Activated T-helper 9 cell treated with anti-CD3 and anti-CD28 coated beads, Interleukin-2, amount 50 U/mL, for 16 hours (primary cell): ENCODE data around the gene TRIM46.
"Not testable (repeated sequence)": the region's sequence is repeated elsewhere in the genome, so short reads cannot be mapped to it uniquely, and the experiment has no call there.

ENCODE experiments used
- DNase-seq: peaks from one replicate; pipeline ENCODE4 v3.0.0-alpha.2; 2020; ENCODE audit warnings: low read depth

Gene TRIM46

GRCh38 chr1:155206891-155207805 lies 33.5 kb downstream of the TRIM46 start:
- peak; percentile 81 for DNase-seq

DNA sequence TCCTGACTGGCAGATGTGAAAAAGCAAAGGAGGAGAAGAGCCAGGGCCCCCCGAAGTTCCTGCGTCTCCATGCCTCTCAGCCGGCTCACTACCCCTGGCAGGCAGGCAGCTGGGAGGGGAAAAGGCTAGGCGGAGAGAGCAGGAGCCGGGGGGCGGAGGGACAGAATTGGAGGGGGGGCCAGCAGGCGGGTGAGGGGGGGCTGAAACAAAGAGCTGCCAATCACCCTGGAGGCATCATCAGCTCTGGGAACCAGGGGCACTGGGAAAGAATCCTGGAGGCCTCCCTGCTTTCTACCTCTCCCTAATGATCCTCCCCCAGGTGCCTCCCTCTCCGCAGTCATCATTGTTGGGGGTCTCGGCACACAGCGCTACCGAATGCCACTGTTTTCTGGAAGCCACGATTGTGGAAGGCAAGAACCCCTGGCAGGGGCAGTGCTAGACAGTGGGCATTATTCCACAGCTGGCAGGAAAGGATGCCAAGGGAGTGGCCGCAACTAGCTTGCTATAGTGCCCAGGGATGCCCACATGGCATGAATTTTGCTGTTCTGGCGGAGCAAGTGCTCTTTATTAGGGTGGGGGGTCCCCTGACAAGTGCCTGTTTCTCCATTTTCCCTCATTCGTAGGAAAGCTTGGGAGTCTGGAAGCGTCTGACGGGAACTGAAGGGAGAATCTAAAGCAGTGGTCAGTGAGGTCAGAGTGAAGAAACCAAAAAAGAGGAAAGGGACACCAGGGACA lies 34.3 kb downstream of the TRIM46 start, which contains the start of gene THBS3:
Gene THBS3, minus strand, starts transcription at position 92 of the 735 bp plus-strand sequence. Its CDS starts 21 bp downstream, at position 71.
- no peak for DNase-seq

- peak; percentile 87 for DNase-seq
These were observed 35.1 kb downstream of the TRIM46 start, which contains the start of gene MTX1 for GRCh38 chr1:155208541-155209311. Gene MTX1 (plus strand): TSS chr1:155208695. CDS start chr1:155208805, 110 bp downstream.

GRCh38 chr1:155209312-155209721 lies 35.7 kb downstream of the TRIM46 start:
- DNase-seq: no peak

DNA sequence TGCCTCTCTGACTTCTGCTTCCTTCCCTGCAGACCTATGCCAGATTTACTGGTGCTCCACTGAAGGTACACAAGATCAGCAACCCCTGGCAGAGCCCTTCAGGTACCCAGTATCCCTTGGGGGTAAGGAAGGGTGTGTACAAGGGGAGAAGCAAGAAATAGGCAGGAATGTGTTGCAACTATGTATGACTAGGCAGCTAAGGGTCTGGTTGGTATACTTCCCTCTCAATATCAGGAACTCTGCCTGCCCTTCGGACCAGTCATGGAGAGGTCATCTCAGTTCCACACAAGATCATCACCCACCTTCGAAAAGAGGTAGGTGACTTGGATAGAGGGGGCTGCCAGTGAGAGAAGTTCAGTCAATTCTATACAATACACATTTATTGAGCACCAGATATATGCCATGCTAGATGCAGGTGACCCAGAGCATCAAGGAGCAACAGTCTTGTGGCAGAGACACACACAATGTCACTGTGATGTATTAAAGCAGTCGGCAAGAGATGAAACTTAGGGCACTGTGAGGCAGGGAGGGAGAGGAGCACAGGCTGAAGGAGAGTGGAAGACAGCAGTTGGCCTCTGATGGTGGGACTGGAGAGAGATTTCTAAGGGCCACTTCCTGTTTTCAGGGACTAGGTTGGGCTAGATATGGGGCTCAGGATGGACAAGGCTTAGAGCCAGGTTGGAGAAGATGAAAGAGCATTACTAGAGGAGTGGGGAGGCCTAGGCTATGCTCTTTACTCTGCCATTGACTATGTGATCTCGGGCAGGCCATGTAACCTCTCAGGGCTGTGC lies 36.9 kb downstream of the TRIM46 start:
- no peak for DNase-seq

DNA sequence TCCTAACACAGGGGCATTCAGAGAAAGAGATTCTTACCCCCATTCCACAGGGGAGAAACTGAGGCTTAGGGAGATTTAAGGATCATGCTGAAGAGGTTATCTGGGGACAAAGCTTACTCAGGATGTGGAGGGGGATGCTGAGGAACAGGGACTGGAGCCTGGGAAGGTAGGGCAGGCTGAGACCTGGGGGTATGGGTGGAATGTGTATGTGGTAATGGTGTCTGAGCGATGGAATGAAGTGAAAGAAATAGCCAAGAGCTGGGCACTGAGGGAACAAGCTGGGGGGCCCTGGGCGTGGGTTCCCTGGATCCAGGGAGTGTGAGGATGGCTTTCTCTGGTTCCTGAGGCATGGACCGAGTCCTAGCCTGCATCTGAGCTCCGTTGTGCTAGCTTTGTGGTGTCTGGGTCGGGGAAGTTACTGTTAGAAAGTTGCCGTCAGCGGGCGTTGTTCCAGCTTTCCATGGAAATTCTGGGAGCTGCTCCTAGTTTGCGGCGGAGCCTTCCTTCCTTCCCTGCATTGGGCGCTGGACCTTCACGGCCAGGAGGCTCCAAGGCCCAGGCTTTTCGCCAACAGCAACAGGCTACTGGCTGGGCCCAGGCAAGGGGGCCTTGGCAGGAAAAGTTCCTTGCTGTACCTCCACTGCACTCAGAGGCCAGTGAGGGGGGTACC lies 37.9 kb downstream of the TRIM46 start:
- DNase-seq: not testable (repeated sequence)

DNA sequence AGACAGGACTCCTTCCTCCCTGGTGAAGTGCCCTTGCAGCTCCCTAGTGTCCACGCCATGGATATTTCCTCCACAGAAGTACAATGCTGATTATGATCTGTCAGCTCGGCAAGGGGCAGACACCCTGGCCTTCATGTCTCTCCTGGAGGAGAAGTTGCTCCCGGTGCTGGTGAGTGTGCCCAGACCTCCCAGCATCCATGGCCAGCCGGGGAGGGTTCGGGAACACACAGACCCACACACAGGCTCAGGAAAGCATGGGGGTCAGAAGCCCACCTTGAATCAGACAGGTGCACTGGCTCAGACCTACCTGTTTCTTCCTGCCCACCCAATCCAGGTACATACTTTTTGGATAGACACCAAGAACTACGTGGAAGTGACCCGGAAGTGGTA lies 38.4 kb downstream of the TRIM46 start:
- not testable (repeated sequence) for DNase-seq

DNA sequence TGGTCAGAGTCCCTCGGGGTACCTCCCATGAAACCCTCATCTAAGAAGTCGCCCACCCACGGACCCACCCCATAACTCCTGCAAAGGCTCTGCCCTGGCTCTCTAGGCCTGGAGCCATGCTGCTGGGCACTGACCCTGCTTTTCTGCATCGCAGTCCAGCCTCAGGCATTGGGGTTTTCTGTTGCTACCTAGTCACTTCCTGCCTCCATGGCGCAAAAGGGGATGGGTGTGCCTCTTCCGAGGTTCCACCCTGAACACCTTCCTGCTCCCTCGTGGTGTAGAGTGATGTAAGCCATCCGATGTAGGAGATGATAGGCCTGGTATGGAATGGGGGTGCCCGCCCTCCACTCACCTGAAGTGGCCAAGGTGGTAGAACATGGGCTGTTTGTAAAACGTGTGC lies 41.1 kb downstream of the TRIM46 start:
- DNase-seq: not testable (repeated sequence)

DNA sequence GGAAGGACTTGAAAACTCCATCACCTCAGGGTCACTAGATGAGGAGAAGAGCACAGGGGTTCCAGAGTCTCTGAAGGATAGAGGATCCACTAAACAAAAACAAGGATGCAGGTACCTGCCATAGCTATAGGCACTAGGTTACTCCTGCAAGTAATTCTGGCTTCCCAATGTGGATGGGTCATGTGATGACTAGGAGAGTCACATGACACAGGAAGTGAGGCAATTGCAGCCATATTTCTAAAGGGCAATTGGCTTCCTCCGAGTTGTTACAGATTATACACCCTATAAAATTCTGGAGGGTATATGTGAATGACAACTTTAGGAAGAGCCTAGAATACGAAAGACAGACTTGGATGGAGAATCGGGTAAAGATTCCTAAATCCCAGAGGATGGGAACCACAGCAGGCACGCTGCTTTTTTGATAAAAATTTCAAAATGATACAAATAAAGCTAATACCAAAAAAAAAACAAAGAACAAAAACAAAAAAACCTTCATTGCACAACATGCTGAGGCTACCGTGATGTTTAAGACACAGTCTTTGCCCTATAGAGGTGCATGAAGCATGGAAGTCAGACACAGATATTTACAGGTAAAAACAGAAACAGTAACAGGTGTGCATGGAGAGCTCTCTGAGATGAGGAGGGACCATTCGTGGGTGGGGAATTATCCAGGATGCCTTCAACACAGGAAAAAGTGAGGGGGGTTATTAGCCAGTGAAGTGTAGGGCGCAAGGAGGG lies 45.4 kb downstream of the TRIM46 start:
- no peak for DNase-seq

GRCh38 chr1:155219592-155220031 lies 46.0 kb downstream of the TRIM46 start:
- no peak for DNase-seq

DNA sequence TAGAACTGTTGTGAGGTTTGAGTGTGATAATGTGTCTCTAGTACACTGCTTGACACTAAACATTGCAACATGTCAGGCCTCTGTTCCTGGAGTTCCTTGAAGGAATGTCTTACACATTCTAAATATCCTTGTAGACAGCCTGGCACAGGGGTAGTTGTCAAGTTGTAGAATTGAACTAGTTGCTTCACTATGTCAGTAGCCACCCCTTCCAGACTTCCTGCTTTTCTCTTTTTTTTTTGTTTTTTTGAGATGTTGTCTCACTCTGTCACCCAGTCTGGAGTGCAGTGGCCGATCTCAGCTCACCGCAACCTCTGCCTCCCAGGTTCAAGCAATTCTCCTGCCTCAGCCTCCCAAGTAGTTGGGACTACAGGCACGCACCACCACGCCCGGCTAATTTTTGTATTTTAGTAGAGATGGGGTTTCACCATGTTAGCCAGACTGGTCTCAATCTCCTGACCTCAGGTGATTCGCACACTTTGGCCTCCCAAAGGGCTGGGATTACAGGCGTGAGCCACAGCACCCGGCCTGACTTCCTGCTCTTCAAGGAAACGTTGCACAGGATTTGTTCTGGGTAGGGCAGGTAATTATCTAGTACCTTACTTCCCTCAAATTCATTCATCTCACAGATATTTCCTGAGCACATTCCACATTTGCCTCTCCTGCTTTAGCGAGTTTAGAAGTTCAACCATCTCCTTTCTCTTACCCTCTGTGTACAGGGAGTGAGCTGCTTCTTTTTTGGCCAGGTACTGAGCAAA lies 46.7 kb downstream of the TRIM46 start:
- not testable (repeated sequence) for DNase-seq

DNA sequence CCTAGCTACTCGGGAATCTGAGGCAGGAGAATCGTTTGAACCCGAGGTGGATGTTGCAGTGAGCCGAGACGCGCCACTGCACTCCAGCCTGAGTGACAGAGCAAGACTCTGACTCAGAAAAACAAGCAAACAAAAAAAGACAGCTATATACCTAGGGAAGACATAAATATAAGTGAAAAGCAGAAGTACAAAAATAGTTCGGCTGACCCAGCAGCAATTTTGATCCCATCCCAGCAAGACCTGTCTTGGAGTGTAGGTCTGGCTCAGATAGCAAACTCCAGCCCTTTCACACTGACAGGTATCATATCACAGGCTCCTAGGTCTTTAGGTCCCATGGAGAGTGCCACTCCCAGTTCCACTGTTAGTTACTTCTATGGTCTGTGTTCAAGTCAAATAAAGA lies 49.4 kb downstream of the TRIM46 start:
- DNase-seq: no peak

DNA sequence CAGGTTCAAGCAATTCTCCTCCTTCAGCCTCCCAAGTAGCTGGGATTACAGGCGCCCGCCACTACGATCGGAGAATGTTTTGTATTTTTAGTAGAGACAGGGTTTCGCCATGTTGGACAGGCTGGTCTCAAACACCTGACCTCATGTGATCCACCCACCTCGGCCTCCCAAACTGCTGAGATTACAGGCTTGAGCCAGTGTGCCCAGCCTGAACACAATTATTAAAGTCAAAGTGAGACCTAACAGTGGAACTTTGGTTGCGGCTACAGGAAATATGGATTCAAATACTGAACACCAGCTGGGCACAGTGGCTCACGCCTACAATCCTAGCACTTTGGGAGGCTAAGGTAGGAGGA lies 51.7 kb downstream of the TRIM46 start:
- DNase-seq: not testable (repeated sequence)

DNA sequence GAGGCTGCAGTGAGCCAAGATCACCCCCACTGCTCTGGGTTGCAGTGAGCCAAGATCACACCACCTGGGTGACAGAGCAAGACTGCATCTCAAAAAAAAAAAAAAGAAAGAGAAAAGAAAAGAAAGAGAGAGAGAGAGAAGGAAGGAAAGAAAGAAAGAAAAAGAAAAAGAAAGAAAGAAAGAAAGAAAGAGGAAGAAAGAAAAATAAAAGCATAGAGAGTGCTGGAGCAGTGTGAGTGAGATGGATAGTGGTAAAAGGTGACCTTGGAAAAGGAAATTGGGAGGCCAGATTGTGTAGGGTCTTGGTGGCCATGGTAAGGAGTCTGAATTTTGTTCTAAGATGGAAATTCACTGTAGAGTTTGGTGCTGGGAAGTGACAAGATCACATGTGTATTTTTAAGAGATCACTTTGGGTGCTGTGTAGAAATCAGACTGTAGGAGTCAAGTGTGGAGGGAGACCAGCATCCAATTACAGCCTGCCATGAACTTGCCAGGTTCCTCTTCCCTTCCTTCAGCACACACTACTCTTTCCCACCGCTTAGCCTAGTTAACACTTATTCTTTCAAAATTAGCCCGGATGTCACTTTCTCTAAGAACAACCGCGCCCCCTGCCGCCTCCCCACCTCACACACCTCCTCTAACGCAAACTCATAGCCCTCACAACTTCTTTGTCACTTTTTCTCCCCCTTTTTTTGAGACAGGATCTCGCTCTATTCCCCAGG lies 52.7 kb downstream of the TRIM46 start:
- peak; percentile 87 for DNase-seq

GRCh38 chr1:155226910-155227260 lies 53.2 kb downstream of the TRIM46 start:
- peak; percentile 45 for DNase-seq

DNA sequence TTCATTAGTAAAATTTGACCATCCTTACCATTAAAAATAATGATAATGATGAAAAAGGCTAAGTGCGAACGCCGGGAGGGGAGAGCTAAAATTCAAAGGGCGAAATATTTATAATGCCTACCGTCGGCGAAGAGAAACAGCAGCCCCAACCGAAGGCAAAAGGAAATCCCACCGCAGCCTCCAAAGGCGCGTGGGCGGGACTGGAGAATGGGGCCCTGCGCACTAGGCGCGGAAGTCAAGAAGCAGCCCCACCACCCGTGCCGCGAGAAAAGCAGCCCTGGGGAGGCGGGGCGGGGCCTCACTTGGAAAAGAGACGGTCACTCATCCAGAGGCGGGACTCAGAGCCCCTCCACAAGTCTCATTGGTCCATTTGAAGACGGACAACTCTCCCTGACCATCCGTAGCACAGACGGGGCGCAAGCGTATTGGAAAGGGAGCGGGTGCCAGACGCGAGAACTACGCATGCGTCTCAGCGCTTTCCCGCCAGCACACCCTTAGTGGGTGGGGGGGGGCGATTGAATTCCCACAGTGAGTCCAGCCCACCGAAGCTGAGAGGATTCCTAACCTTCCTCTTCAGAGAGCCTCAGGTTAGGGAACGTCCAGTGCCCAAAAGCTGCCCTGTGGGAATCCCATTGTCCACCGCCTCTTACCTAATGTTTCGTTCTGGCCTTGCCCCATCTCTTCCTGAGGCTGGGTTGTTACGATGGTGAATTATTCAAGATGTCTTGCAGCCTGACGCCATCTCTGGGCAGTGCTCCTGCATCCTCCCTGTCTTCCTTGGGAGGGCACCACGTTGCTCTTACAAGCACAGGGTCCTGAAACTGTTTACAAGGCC lies 53.8 kb downstream of the TRIM46 start:
- DNase-seq: peak; percentile 100

DNA sequence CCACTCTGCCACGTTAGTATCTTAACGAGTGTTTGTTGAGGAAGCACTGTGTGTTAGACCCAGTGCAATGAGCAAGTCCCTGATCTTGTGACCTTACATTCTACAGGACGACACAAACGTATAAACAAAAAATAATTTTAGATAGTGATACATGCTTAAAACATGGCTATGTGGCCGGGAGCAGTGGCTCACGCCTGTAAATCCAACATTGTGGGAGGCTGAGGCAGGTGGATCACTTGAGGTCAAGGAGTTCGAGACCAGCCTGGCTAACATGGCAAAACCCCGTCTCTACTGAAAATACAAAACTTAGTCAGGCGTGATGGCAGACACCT lies 54.4 kb downstream of the TRIM46 start:
- DNase-seq: no peak

DNA sequence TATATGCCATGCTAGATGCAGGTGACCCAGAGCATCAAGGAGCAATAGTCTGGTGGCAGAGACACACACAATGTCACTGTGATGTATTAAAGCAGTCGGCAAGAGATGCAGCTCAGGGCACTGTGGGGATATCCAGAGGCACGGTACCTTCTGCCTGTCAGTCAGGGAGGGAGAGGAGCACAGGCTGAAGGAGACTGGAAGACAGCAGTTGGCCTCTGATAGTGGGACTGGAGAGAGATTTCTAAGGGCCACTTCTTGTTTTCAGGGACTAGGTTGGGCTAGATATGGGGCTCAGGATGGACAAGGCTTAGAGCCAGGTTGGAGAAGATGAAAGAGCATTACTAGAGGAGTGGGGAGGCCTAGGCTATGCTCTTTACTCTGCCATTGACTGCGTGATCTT lies 57.7 kb downstream of the TRIM46 start:
- not testable (repeated sequence) for DNase-seq
